Lower lobe of right lung (tissue), 2 donors: ENCODE results near the gene CRTC2. TPM values are rescaled to one million over a fixed set of nuclear protein-coding genes. Genes with fewer than 3 reads are reported as not detected.

Source experiments
- ATAC-seq, 2 donors: fragments of 200-7000 bp; cut with Tn5 transposase; one replicate each; pipeline ENCODE4 v1.9.1; 2020 to 2022; ENCODE audit warnings: mild to moderate bottlenecking in 2 of 2, moderate library complexity in 2 of 2
- DNase-seq: peaks from one replicate; pipeline ENCODE4 v3.0.0-alpha.2; 2020
- H3K27ac ChIP-seq: fragments of 200-600 bp; one replicate; pipeline ENCODE4 v1.8.0; 2022
- H3K27me3 ChIP-seq: fragments of 200-600 bp; one replicate; pipeline ENCODE4 v1.8.0; 2022; ENCODE audit warnings: low read depth
- H3K36me3 ChIP-seq: fragments of 200-600 bp; one replicate; pipeline ENCODE4 v1.8.0; 2022; ENCODE audit warnings: mild to moderate bottlenecking
- H3K4me1 ChIP-seq: fragments of 200-600 bp; one replicate; pipeline ENCODE4 v1.8.0; 2022
- H3K4me3 ChIP-seq: fragments of 200-600 bp; one replicate; pipeline ENCODE4 v1.8.0; 2022; ENCODE audit warnings: mild to moderate bottlenecking
- H3K9me3 ChIP-seq: fragments of 200-600 bp; one replicate; pipeline ENCODE4 v1.8.0; 2022
- intact Hi-C: fragments of 100-400 bp; cut with DNase I; formaldehyde crosslinking; loops from one replicate; pipeline ENCODE4 v1.11.0; 2022
- total RNA-seq: library from RNA; stranded (reverse); fragmentation: NEBNext Ultra II Directional; extraction: Animal tissue kit (Norgen Biotek cat#: 25700); gene quantifications from one replicate; pipeline ENCODE4 v1.2.1, GENCODE V29; 2021
- TF ChIP-seq, protein P1 (sequence below): fragments of 200-600 bp; IDR thresholded peaks from one replicate; pipeline ENCODE4 v1.8.0; 2022; ENCODE audit warnings: antibody characterized with exemption, mild to moderate bottlenecking
- donor health status: DM: no; HTN: yes; CAD: no; lungs with severe emphysema.

CRTC2 gene
- total RNA-seq, 1 donor from 2014 or later: 55.8 TPM

- Histone ChIP-seq H3K9me3 (no peaks in the 10 kb centered on the region), H3K4me3 (peak within 1 kb of the TSS; percentile 81), H3K4me1 (peaks cover 67% of the 10 kb centered on the region), H3K27ac (peak within 1 kb of the TSS; percentile 96), H3K27me3 (no peaks in the 10 kb centered on the region), H3K36me3 (peaks cover 28% of the 10 kb centered on the region)
- ATAC-seq (peak; percentile 89), DNase-seq (peak; percentile 98)
- TF ChIP-seq, protein P1, sequence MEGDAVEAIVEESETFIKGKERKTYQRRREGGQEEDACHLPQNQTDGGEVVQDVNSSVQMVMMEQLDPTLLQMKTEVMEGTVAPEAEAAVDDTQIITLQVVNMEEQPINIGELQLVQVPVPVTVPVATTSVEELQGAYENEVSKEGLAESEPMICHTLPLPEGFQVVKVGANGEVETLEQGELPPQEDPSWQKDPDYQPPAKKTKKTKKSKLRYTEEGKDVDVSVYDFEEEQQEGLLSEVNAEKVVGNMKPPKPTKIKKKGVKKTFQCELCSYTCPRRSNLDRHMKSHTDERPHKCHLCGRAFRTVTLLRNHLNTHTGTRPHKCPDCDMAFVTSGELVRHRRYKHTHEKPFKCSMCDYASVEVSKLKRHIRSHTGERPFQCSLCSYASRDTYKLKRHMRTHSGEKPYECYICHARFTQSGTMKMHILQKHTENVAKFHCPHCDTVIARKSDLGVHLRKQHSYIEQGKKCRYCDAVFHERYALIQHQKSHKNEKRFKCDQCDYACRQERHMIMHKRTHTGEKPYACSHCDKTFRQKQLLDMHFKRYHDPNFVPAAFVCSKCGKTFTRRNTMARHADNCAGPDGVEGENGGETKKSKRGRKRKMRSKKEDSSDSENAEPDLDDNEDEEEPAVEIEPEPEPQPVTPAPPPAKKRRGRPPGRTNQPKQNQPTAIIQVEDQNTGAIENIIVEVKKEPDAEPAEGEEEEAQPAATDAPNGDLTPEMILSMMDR: no peak
- intact Hi-C loops: no loop called here
Measured at GRCh38 chr1:153963030-153963849, 4.8 kb upstream of the CRTC2 start, which contains the start of gene SLC39A1. TSS of gene SLC39A1 (minus strand) at chr1:153963537. CDS start at chr1:153962715, 822 bp downstream.

GRCh38 chr1:153962088-153963029, 3.9 kb upstream of the CRTC2 start:
- DNase-seq: peak; percentile 61

DNA sequence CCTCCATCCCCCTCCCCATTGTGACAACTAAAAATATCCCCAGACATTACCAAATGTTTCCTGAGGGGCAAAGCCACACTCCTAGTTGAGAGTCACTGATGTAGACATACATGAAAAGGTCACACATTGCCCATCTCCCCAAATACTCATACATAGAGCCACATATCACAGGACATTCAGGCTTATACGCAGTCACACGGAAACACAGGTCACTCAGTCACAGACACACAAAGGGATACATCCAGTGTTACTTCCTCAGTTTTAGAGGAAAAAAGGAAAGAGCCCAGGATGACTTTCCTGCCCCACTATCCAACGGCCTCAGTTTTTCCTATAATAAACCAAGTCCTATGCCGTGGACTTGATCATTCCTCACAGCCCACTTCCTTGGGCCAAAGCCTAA, 3.0 kb upstream of the CRTC2 start:
- Histone ChIP-seq H3K9me3 (no peaks in the 10 kb centered on the region), H3K27ac (peak overlapping the region; percentile 96), H3K36me3 (peaks cover 28% of the 10 kb centered on the region), H3K4me3 (peak overlapping the region; percentile 81), H3K4me1 (peaks cover 73% of the 10 kb centered on the region), H3K27me3 (no peaks in the 10 kb centered on the region)
- TF ChIP-seq, protein P1: no peak
- ATAC-seq: no peak
- intact Hi-C loops: no loop called here
- DNase-seq: no peak

More at GRCh38 chr1:153962088-153963029, 3.9 kb upstream of the CRTC2 start:
- Histone ChIP-seq H3K4me1 (peaks cover 68% of the 10 kb centered on the region), H3K36me3 (peaks cover 28% of the 10 kb centered on the region), H3K27me3 (no peaks in the 10 kb centered on the region), H3K9me3 (no peaks in the 10 kb centered on the region), H3K4me3 (peak overlapping the region; percentile 81), H3K27ac (peak overlapping the region; percentile 96)
- intact Hi-C loops: no loop called here
- peak; percentile 6 to 34 for ATAC-seq
- TF ChIP-seq, protein P1: no peak

DNA sequence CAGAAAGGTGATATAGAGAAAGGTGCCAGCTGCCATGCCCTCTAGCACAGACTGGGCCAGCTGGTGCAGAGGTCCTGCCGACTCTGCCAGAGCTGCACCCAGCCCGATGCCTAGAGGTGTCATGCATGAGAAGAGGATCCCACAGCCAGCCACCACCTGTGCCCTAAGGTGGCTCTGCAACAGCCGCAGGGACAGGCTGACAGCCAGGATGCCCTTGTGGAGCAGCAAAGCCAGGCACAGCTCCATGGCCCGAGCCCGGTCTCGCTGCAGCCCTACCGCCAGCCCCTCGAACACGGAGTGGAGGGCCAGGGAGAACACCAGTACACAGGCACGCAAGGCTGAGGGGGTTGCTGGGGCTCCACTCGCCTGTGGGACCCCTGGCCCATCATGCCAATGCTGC, 1.8 kb upstream of the CRTC2 start:
- no peak for DNase-seq
- Histone ChIP-seq H3K9me3 (no peaks in the 10 kb centered on the region), H3K36me3 (peaks cover 28% of the 10 kb centered on the region), H3K4me1 (peaks cover 71% of the 10 kb centered on the region), H3K27me3 (no peaks in the 10 kb centered on the region), H3K4me3 (no peak overlapping the region), H3K27ac (peak overlapping the region; percentile 58)
- ATAC-seq: no peak
- TF ChIP-seq, protein P1: no peak
- intact Hi-C loops: no loop called here

DNA sequence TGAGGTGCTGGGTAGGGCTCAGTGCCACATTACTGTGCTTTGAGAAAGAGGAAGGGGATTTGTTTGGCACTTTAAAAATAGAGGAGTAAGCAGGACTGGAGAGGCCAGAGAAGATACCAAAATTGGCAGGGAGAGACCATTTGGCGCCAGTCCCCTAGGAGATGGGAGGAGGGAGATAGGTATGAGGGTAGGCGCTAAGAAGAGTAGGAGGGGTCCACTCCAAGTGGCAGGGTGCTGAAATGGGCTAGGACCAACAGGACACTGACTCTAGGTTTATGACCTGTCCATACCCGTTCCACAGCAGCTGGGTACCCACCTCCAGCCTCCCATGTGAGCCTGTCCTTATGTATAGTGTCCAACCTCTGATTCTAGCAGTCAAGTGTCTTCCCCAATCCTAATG, 1.0 kb upstream of the CRTC2 start:
- TF ChIP-seq, protein P1: no peak
- peak overlapping the region; percentile 95 for H3K4me3 ChIP-seq
- no peaks in the 10 kb centered on the region for H3K9me3 ChIP-seq
- peaks cover 33% of the 10 kb centered on the region for H3K36me3 ChIP-seq
- H3K4me1 ChIP-seq: peaks cover 68% of the 10 kb centered on the region
- no peak for DNase-seq
- H3K27me3 ChIP-seq: no peaks in the 10 kb centered on the region
- intact Hi-C loops: no loop called here
- H3K27ac ChIP-seq: peak overlapping the region; percentile 58
- no peak for ATAC-seq
